HG02852 (cell line): ENCODE measurements around the gene CALD1.
A peak's percentile ranks its signal among the peaks of the same experiment; 100 is the strongest.

Experiments used
- ATAC-seq: cut with Tn5 transposase; IDR thresholded peaks from one replicate; pipeline ENCODE4 v1.9.1; 2021; ENCODE audit warnings: mild to moderate bottlenecking, moderate library complexity; ENCODE audit not compliant: unreplicated experiment

CALD1 gene

GRCh38 chr7:134890246-134891240, 111.1 kb downstream of the CALD1 start:
- no peak for ATAC-seq

GRCh38 chr7:134891262-134891695, 111.8 kb downstream of the CALD1 start:
- no peak for ATAC-seq

GRCh38 chr7:134891696-134892678, 112.6 kb downstream of the CALD1 start:
- ATAC-seq, result no peak

- no peak for ATAC-seq
Observed at GRCh38 chr7:134892963-134893362, 113.5 kb downstream of the CALD1 start.

- ATAC-seq, result no peak
Observed at GRCh38 chr7:134893920-134894319, 114.5 kb downstream of the CALD1 start.

GRCh38 chr7:134894928-134895327, 115.5 kb downstream of the CALD1 start:
- no peak for ATAC-seq

- ATAC-seq, result no peak
Observed at GRCh38 chr7:134896073-134896472, 116.6 kb downstream of the CALD1 start.

- no peak for ATAC-seq
Observed at GRCh38 chr7:134897936-134898335, 118.5 kb downstream of the CALD1 start.

GRCh38 chr7:134899729-134900128, 120.3 kb downstream of the CALD1 start:
- ATAC-seq, result no peak

- ATAC-seq, result peak; percentile 88
Observed at GRCh38 chr7:134900166-134900982, 120.9 kb downstream of the CALD1 start.

GRCh38 chr7:134901389-134902020, 122.1 kb downstream of the CALD1 start:
- ATAC-seq, result no peak

- ATAC-seq, result no peak
Observed at GRCh38 chr7:134902058-134902457, 122.6 kb downstream of the CALD1 start.

- ATAC-seq, result no peak
Observed at GRCh38 chr7:134903073-134903790, 123.8 kb downstream of the CALD1 start.

GRCh38 chr7:134905375-134905774, 125.9 kb downstream of the CALD1 start:
- no peak for ATAC-seq

- no peak for ATAC-seq
Observed at GRCh38 chr7:134907000-134907399, 127.6 kb downstream of the CALD1 start.

GRCh38 chr7:134907639-134908038, 128.2 kb downstream of the CALD1 start:
- no peak for ATAC-seq

- no peak for ATAC-seq
Observed at GRCh38 chr7:134908289-134908688, 128.9 kb downstream of the CALD1 start.

GRCh38 chr7:134910214-134910890, 130.9 kb downstream of the CALD1 start:
- ATAC-seq, result no peak

- peak; percentile 45 for ATAC-seq
Observed at GRCh38 chr7:134910968-134911367, 131.5 kb downstream of the CALD1 start.
